ENCODE measurements around the gene FKBP1A.

- TF ChIP-seq SUZ12 (IDR thresholded peaks at IDR 0.05; ENCODE audit: extremely low read depth, insufficient read depth, insufficient read length) = no peak
- no peak for TF ChIP-seq ZNF274 (IDR thresholded peaks at IDR 0.05; ENCODE audit: low read depth, low read length)
- TF ChIP-seq YY1 (IDR thresholded peaks at IDR 0.05; ENCODE audit: insufficient read depth, insufficient read length) = no peak
These were observed 30.8 kb upstream of the FKBP1A start for GRCh38 chr20:1423625-1424106.
